ENCODE results near the gene WASHC2C.
"Not testable (repeated sequence)": the region's sequence is repeated elsewhere in the genome, so short reads cannot be mapped to it uniquely, and the experiment has no call there.

DNA sequence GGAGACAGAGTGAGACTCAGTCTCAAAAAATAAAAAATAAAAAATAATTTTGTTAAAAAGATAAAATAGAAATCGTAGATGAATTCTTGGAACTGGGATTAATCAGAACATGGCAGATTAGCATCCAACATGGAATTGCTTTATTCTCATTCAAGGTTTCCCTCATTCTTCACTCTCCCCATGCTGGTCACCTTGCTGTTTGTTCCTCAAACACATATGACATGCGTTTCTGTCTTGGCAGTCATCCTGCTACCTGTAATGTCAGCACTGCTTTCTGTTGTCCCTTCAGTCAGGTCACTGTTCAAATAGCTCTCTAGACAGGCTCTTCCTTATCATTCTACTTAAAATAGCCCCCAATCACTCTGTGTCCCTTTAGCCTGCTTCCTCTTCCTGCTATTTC lies 95.9 kb downstream of the WASHC2C start:
- TF ChIP-seq, protein P1, sequence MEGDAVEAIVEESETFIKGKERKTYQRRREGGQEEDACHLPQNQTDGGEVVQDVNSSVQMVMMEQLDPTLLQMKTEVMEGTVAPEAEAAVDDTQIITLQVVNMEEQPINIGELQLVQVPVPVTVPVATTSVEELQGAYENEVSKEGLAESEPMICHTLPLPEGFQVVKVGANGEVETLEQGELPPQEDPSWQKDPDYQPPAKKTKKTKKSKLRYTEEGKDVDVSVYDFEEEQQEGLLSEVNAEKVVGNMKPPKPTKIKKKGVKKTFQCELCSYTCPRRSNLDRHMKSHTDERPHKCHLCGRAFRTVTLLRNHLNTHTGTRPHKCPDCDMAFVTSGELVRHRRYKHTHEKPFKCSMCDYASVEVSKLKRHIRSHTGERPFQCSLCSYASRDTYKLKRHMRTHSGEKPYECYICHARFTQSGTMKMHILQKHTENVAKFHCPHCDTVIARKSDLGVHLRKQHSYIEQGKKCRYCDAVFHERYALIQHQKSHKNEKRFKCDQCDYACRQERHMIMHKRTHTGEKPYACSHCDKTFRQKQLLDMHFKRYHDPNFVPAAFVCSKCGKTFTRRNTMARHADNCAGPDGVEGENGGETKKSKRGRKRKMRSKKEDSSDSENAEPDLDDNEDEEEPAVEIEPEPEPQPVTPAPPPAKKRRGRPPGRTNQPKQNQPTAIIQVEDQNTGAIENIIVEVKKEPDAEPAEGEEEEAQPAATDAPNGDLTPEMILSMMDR (IDR thresholded peaks at IDR 0.05 in 4 of 5, conservative IDR thresholded peaks at IDR 0.05 in 1 of 5) = not testable (repeated sequence)
- not testable (repeated sequence) for TF ChIP-seq POLR2A (IDR thresholded peaks at IDR 0.05)
